GM19240 (cell line): Measurements from ENCODE around the gene DEPDC5.

ENCODE experiments used
- DNase-seq: peaks from one replicate; pipeline ENCODE4 v3.0.0; 2011; ENCODE audit warnings: low spot score; ENCODE audit not compliant: insufficient read length

The DEPDC5 gene

GRCh38 chr22:31948002-31948401, 194.2 kb downstream of the DEPDC5 start:
- no peak for DNase-seq

DNA sequence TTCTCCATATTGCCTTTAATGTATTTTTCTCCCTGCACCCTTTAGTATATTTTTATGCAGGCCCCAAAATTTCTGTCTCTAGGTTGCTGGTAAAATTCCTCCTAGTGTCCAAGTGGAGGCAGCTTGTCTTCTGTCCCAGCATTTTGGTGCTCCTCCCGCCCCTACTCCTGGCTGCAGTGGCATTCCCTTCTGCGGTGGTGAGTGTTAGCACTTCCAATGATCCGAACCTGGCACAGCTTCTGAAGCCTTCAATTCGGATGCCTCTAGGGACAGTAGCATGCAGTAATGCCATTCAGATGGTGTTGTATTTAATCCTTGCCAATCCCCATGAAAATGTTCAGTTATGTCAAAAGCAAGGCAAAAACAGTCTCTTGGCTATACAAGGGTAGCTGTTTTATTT, 196.4 kb downstream of the DEPDC5 start:
- no peak for DNase-seq

DNA sequence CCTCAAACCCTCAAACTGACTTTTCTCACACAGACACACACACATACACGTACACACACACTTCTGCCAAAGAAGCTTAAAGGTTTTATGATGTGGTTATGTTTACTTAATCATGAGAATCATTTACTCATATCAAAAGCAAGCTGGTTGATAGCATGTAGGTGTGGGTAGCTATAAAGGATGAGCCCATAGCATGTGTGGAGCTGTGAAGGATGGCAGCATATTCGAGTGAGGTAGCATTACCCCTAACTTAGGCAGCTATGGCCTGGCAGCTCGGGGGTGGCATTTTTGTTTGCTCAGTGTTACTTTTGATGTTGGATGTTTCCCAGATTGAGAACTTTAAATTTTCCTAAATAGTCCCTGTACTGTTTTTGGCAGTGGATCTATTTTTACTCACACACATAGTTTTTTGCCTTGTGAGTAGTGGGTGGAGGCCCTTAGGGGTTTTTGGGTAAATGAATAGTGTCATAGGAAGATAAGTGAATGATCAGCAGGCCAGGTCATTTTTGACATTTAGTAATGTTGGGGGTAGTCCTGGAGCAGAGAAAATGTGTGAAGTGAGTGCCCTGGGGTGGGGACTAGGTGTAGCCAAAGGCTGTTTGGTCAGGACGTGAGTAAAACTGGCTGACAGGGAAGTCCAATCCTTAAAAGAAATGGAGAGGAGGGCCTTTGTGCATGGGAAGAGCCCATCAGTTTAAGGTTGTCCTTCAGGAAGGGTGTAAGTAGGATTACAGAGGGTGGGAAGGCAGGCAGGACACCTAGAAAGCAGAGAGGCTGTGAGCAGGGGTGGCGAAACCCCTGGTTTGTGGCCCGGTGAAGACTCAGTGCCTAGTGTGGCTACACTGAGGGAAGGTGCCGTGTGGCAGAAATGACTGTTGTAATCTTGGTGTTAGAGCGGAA, 197.6 kb downstream of the DEPDC5 start:
- no peak for DNase-seq

DNA sequence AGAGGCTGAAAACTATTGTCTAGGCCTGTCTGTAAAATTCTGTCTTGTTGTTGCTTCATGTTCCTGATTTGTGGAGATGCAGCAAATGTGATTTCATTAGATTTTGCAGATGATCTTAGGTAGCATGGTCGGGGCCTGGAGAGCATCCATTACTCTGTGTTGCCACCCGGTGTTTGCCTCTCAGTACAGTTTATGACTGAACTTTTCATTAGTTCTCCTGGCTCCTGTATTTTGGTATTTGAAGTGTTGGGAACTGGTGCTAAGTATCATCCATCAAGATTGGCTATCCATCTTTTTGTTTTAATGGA, 198.2 kb downstream of the DEPDC5 start:
- no peak for DNase-seq

DNA sequence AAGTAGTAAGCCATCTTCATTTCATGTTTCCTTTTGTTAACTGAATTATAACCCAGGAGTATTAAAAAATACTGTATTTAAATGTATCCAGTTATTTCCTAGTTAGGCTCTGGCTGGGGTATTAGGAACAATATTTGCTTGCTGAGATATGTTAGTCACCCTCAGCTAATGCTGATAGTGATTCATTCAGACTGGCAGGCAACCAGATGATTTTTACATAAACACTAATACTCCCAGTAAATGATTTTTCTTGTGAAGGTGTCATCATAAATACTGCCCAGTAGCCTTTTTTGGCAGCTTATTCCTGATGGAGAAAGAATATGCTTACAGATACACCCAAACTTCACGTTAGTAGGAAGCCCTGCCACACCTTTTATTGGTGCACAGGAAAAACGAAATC, 198.7 kb downstream of the DEPDC5 start:
- no peak for DNase-seq

- DNase-seq: no peak
Measured at GRCh38 chr22:31953261-31953660, 199.4 kb downstream of the DEPDC5 start.

- no peak for DNase-seq
Measured at GRCh38 chr22:31954535-31955523, 201.0 kb downstream of the DEPDC5 start.

DNA sequence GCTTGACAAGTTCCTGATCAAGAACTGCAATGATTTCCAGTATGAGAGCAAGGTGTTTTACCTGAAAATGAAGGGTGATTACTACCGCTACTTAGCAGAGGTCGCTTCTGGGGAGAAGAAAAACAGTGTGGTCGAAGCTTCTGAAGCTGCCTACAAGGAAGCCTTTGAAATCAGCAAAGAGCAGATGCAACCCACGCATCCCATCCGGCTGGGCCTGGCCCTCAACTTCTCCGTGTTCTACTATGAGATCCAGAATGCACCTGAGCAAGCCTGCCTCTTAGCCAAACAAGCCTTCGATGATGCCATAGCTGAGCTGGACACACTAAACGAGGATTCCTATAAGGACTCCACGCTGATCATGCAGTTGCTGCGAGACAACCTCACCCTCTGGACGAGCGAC, 202.5 kb downstream of the DEPDC5 start:
- no peak for DNase-seq
